Measurements from ENCODE around the gene CAPN15.
A peak's percentile ranks its signal among the peaks of the same experiment; 100 is the strongest.

Gene CAPN15

GRCh38 chr16:516301-516700 is 11.2 kb upstream of the CAPN15 start:
- no peak overlapping the region for H3K4me3 ChIP-seq (ENCODE audit: low read depth, low read length)
- TF ChIP-seq CTCF (IDR thresholded peaks at IDR 0.05; ENCODE audit: control insufficient read depth, extremely low read depth, insufficient read depth) = no peak
- no peak for DNase-seq (ENCODE audit: low read depth)

- TF ChIP-seq CTCF (IDR thresholded peaks at IDR 0.05; ENCODE audit: control insufficient read depth, extremely low read depth, insufficient read depth) = no peak
- H3K4me3 ChIP-seq (ENCODE audit: low read depth, low read length) = no peak overlapping the region
- no peak for DNase-seq (ENCODE audit: low read depth)
Measured at GRCh38 chr16:518858-519257, 8.7 kb upstream of the CAPN15 start.

GRCh38 chr16:519425-519824 is 8.1 kb upstream of the CAPN15 start:
- no peak overlapping the region for H3K4me3 ChIP-seq (ENCODE audit: low read depth, low read length)
- no peak for TF ChIP-seq CTCF (IDR thresholded peaks at IDR 0.05; ENCODE audit: control insufficient read depth, extremely low read depth, insufficient read depth)
- no peak for DNase-seq (ENCODE audit: low read depth)

GRCh38 chr16:519841-520687 is 7.4 kb upstream of the CAPN15 start:
- no peak for DNase-seq (ENCODE audit: low read depth)
- TF ChIP-seq CTCF (IDR thresholded peaks at IDR 0.05; ENCODE audit: control insufficient read depth, extremely low read depth, insufficient read depth) = no peak
- H3K4me3 ChIP-seq (ENCODE audit: low read depth, low read length) = no peak overlapping the region

- TF ChIP-seq CTCF (IDR thresholded peaks at IDR 0.05; ENCODE audit: control insufficient read depth, extremely low read depth, insufficient read depth) = no peak
- no peak overlapping the region for H3K4me3 ChIP-seq (ENCODE audit: low read depth, low read length)
- no peak for DNase-seq (ENCODE audit: low read depth)
Measured at GRCh38 chr16:520847-521246, 6.7 kb upstream of the CAPN15 start.

GRCh38 chr16:521381-522210 is 5.9 kb upstream of the CAPN15 start:
- peak; percentile 14; the same call in 1 of the 2 replicates for TF ChIP-seq CTCF (IDR thresholded peaks at IDR 0.05; ENCODE audit: control insufficient read depth, extremely low read depth, insufficient read depth)
- H3K4me3 ChIP-seq (ENCODE audit: low read depth, low read length) = no peak overlapping the region
- no peak for DNase-seq (ENCODE audit: low read depth)
